HCT116 (cell line): ENCODE data around the gene FAM53B. TPM values are rescaled to one million over a fixed set of nuclear protein-coding genes. Genes with fewer than 3 reads are reported as not detected.

Source experiments
- ATAC-seq: fragments of 200-7000 bp; cut with Tn5 transposase; 2 replicates; pipeline ENCODE4 v1.9.1; 2020; ENCODE audit warnings: mild to moderate bottlenecking, moderate library complexity
- BruUV-seq: library from RNA; stranded (reverse); fragments of 400-500 nt; replicated peaks from 2 replicates; lab custom pipeline; 2021; lab: Mats Ljungman, UMichigan
- CTCF ChIA-PET: fragments of 300-600 bp; sonication (Branson Sonifier 250); formaldehyde crosslinking; loops from one replicate; lab custom pipeline; 2021; ENCODE audit warnings: antibody characterized with exemption; lab: Charles Lee
- POLR2A ChIA-PET: fragments of 300-600, 350-600 bp; sonication (Branson Sonifier 250); formaldehyde crosslinking; loops from one replicate; lab custom pipeline; 2021; ENCODE audit warnings: antibody characterized with exemption; lab: Charles Lee
- RAD21 ChIA-PET, 2 experiments: fragments of 300-600 bp; sonication (Branson Sonifier 250); formaldehyde crosslinking; loops; one replicate each; lab custom pipeline; 2023; ENCODE audit warnings: low total read pairs in 2 of 2; ENCODE audit not compliant: uncharacterized antibody in 2 of 2, unreplicated experiment in 2 of 2, low non-redundant PET in 1 of 2; lab: Charles Lee
- DNase-seq: peaks from one replicate; pipeline ENCODE4 v3.0.0-alpha.2; 2010; ENCODE audit warnings: low read depth, low spot score
- H2AFZ ChIP-seq: fragments of 200-600 bp; shearing (Covaris generic), sonication (generic); 2 replicates; pipeline ENCODE4 v1.6.1; 2017; ENCODE audit warnings: low read depth, mixed run types, mixed read lengths, antibody characterized with exemption, low read length; ENCODE audit not compliant: poor library complexity, severe bottlenecking
- H3K27ac ChIP-seq: 2 replicates; pipeline ENCODE4 v1.5.1; 2012; ENCODE audit warnings: low read depth, low read length
- H3K27me3 ChIP-seq: fragments of 200-600 bp; sonication (generic); 2 replicates; pipeline ENCODE4 v1.6.1; 2016; ENCODE audit warnings: mixed run types, low read length, mixed read lengths; ENCODE audit not compliant: insufficient read depth
- H3K36me3 ChIP-seq, 2 experiments: fragments of 200-500 bp in 1 of 2; fragments of 200-600 bp in 1 of 2; sonication (Bioruptor generic) in 1 of 2; sonication (generic) in 1 of 2; 2 replicates each; pipeline versions ENCODE4 v1.5.1 to v1.6.1; 2014 to 2016; ENCODE audit warnings: low read length in 2 of 2, inconsistent platforms in 1 of 2, mixed read lengths in 1 of 2, mixed run types in 1 of 2; ENCODE audit not compliant: insufficient read depth in 2 of 2, control insufficient read depth in 1 of 2
- H3K4me1 ChIP-seq, 2 experiments: fragments of 200-600 bp in 1 of 2; sonication (generic) in 1 of 2; 2 replicates each; pipeline versions ENCODE4 v1.5.1 to v1.6.1; 2012 to 2017; ENCODE audit warnings: low read length in 2 of 2, inconsistent platforms in 1 of 2, mild to moderate bottlenecking in 1 of 2, mixed read lengths in 1 of 2, mixed run types in 1 of 2, moderate library complexity in 1 of 2; ENCODE audit not compliant: insufficient read depth in 2 of 2, control insufficient read depth in 1 of 2
- H3K4me2 ChIP-seq: fragments of 200-600 bp; sonication (generic); 2 replicates; pipeline ENCODE4 v1.6.1; 2017; ENCODE audit warnings: mixed run types, low read length, mixed read lengths
- H3K4me3 ChIP-seq, 2 experiments: fragments of 200-600 bp in 1 of 2; sonication (generic) in 1 of 2; replicated peaks in 1 of 2; 2 replicates each; pipeline ENCODE4 v1.5.1; 2011 to 2016; ENCODE audit warnings: low read length in 2 of 2, control low read depth in 1 of 2, low read depth in 1 of 2, mild to moderate bottlenecking in 1 of 2, mixed read lengths in 1 of 2, mixed run types in 1 of 2
- H3K79me2 ChIP-seq: fragments of 200-600 bp; sonication (generic); 2 replicates; pipeline ENCODE4 v1.6.1; 2017; ENCODE audit warnings: mild to moderate bottlenecking, mixed run types, low read length, moderate library complexity, mixed read lengths; ENCODE audit not compliant: insufficient read depth
- H3K9ac ChIP-seq: fragments of 200-600 bp; sonication (generic); 2 replicates; pipeline ENCODE4 v1.6.1; 2016; ENCODE audit warnings: low read length, mixed read lengths
- H3K9me2 ChIP-seq: fragments of 200-600 bp; sonication (generic), shearing (Covaris generic); 2 replicates; pipeline ENCODE4 v1.6.1; 2017; ENCODE audit warnings: mixed run types, mild to moderate bottlenecking, moderate library complexity; ENCODE audit not compliant: insufficient read depth
- H3K9me3 ChIP-seq, 2 experiments: fragments of 200-500 bp in 1 of 2; fragments of 200-600 bp in 1 of 2; sonication (Bioruptor generic) in 1 of 2; sonication (generic) in 1 of 2; 2 replicates each; pipeline ENCODE4 v1.6.1; 2014 to 2017; ENCODE audit warnings: low read length in 2 of 2, mixed read lengths in 2 of 2, inconsistent platforms in 1 of 2, low read depth in 1 of 2, mild to moderate bottlenecking in 1 of 2, mixed run types in 1 of 2, moderate library complexity in 1 of 2; ENCODE audit not compliant: control insufficient read depth in 1 of 2, insufficient read depth in 1 of 2
- H4K20me1 ChIP-seq: fragments of 200-600 bp; sonication (generic), shearing (Covaris generic); 2 replicates; pipeline ENCODE4 v1.6.1; 2017; ENCODE audit warnings: mixed run types, mild to moderate bottlenecking, moderate library complexity; ENCODE audit not compliant: insufficient read depth
- CEBPB ChIP-seq: IDR thresholded peaks from 2 replicates; pipeline ENCODE4 v1.6.1; 2012; ENCODE audit warnings: low read depth
- ELF1 ChIP-seq: IDR thresholded peaks from 2 replicates; pipeline ENCODE4 v1.6.1; 2012; ENCODE audit warnings: low read depth, borderline replicate concordance
- EZH2 ChIP-seq: fragments of 200-600 bp; sonication (generic); IDR thresholded peaks from 2 replicates; pipeline ENCODE4 v1.6.1; 2017; ENCODE audit warnings: antibody characterized with exemption, mixed run types
- EZH2phosphoT487 ChIP-seq: fragments of 200-600 bp; IDR thresholded peaks from 2 replicates; pipeline ENCODE4 v1.6.1; 2018; ENCODE audit warnings: antibody characterized with exemption, borderline replicate concordance
- FOSL1 ChIP-seq: IDR thresholded peaks from 2 replicates; pipeline ENCODE4 v1.6.1; 2012; ENCODE audit warnings: low read depth
- JUND ChIP-seq: IDR thresholded peaks from 2 replicates; pipeline ENCODE4 v1.6.1; 2012
- POLR2AphosphoS5 ChIP-seq: IDR thresholded peaks from 2 replicates; pipeline ENCODE4 v1.6.1; 2011; ENCODE audit warnings: mild to moderate bottlenecking, low read depth, low read length, moderate library complexity
- RAD21 ChIP-seq: IDR thresholded peaks from 2 replicates; pipeline ENCODE4 v1.6.1; 2012; ENCODE audit warnings: low read depth, mild to moderate bottlenecking
- SIN3A ChIP-seq: IDR thresholded peaks from 2 replicates; pipeline ENCODE4 v1.6.1; 2012; ENCODE audit warnings: low read depth
- TCF7L2 ChIP-seq: IDR thresholded peaks from 2 replicates; pipeline ENCODE4 v1.7.0; 2011; ENCODE audit warnings: borderline replicate concordance, inconsistent platforms; ENCODE audit not compliant: insufficient read depth, insufficient read length; ENCODE audit errors: extremely low read depth
- YY1 ChIP-seq: IDR thresholded peaks from 2 replicates; pipeline ENCODE4 v1.6.1; 2011; ENCODE audit warnings: low read length, low read depth, moderate library complexity, mild to moderate bottlenecking; ENCODE audit not compliant: insufficient replicate concordance; ENCODE audit errors: extremely low read depth
- ZFX ChIP-seq: fragments of 450-650 bp; IDR thresholded peaks from 2 replicates; pipeline ENCODE4 v1.6.1; 2017
- ZNF274 ChIP-seq: fragments of 200-500 bp; sonication (Bioruptor generic); IDR thresholded peaks from 2 replicates; pipeline ENCODE4 v1.6.1; 2014; ENCODE audit warnings: mild to moderate bottlenecking, low read depth, low read length, inconsistent platforms
- intact Hi-C: fragments of 100-400 bp; cut with micrococcal nuclease; formaldehyde crosslinking; loops from 2 replicates; pipeline ENCODE4 v1.10.0; 2022
- total RNA-seq: library from RNA; stranded (reverse); gene quantifications from one replicate; pipeline ENCODE4 v1.2.1, GENCODE V29; 2021; ENCODE audit not compliant: unreplicated experiment
- TF ChIP-seq, protein P1 (sequence below): IDR thresholded peaks from 2 replicates; pipeline ENCODE4 v1.6.1; 2012
- TF ChIP-seq, protein P2 (sequence below), 3 experiments: fragments of 200-600 bp in 1 of 3; sonication (generic) in 1 of 3; IDR thresholded peaks in 2 of 3; conservative IDR thresholded peaks in 1 of 3; 2 replicates each; pipeline ENCODE4 v1.5.1; 2012 to 2017; ENCODE audit warnings: low read depth in 2 of 3, low read length in 2 of 3, antibody characterized with exemption in 1 of 3, borderline replicate concordance in 1 of 3, control low read depth in 1 of 3, mild to moderate bottlenecking in 1 of 3, mixed read lengths in 1 of 3, mixed run types in 1 of 3, moderate library complexity in 1 of 3; ENCODE audit not compliant: insufficient read depth in 1 of 3
- TF ChIP-seq, protein P3 (sequence below): IDR thresholded peaks from 2 replicates; pipeline ENCODE4 v1.6.1; 2012

Gene FAM53B
- total RNA-seq, 1 experiment from 2014 or later, result 19.6 TPM

DNA sequence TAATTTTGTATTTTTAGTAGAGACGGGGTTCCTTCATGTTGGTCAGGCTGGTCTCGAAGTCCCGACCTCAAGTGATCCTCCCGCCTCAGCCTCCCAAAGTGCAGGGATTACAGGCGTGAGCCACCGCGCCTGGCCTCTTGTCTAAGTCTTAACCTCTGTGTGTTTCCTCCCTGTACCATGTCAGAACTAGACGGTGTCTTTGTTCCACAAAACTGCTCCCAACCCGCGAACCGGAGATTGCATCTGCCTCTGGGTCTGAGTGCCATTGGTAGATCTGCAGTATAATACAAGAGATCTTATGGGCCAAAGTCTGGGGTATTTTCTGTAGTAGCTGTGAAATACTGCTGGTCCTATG is 48.8 kb upstream of the FAM53B start:
- TF ChIP-seq ZFX, result 0 out of 2 replicates have a peak, but pooled peaks have one; percentile 15
- no peak for TF ChIP-seq POLR2AphosphoS5
- ATAC-seq (no peak), DNase-seq (no peak)
- POLR2A ChIA-PET, result interaction anchor here (0.8 to 2.0 kb wide), 2 partner anchors 9 to 244 kb away, joined by 3 to 17 read pairs; partner anchors contain the start of gene ABRAXAS2
- CTCF ChIA-PET, result no interaction called here
- peak overlapping the region; percentile 83 for H3K27ac ChIP-seq
- no peaks in the 10 kb centered on the region for H3K9me3 ChIP-seq
- H3K4me1 ChIP-seq, result peaks cover 10 to 15% of the 10 kb centered on the region in 2 experiments; a peak in 3 of 4 replicates
- RAD21 ChIA-PET, result no interaction called here
- H3K9me2 ChIP-seq, result no peaks in the 10 kb centered on the region
- H2AFZ ChIP-seq, result no peak overlapping the region
- peak overlapping the region; percentile 91 for H3K4me2 ChIP-seq
- H3K4me3 ChIP-seq, result peak overlapping the region; percentile 100
- peak overlapping the region; percentile 100 for H3K9ac ChIP-seq
- BruUV-seq, result no TSS peak
- H3K27me3 ChIP-seq, result no peaks in the 10 kb centered on the region
- peaks cover 7 to 13% of the 10 kb centered on the region in 2 experiments; a peak in 3 of 4 replicates for H3K36me3 ChIP-seq
- intact Hi-C loops, result no loop called here
- peaks cover 37% of the 10 kb centered on the region for H3K79me2 ChIP-seq
- H4K20me1 ChIP-seq, result no peaks in the 10 kb centered on the region

DNA sequence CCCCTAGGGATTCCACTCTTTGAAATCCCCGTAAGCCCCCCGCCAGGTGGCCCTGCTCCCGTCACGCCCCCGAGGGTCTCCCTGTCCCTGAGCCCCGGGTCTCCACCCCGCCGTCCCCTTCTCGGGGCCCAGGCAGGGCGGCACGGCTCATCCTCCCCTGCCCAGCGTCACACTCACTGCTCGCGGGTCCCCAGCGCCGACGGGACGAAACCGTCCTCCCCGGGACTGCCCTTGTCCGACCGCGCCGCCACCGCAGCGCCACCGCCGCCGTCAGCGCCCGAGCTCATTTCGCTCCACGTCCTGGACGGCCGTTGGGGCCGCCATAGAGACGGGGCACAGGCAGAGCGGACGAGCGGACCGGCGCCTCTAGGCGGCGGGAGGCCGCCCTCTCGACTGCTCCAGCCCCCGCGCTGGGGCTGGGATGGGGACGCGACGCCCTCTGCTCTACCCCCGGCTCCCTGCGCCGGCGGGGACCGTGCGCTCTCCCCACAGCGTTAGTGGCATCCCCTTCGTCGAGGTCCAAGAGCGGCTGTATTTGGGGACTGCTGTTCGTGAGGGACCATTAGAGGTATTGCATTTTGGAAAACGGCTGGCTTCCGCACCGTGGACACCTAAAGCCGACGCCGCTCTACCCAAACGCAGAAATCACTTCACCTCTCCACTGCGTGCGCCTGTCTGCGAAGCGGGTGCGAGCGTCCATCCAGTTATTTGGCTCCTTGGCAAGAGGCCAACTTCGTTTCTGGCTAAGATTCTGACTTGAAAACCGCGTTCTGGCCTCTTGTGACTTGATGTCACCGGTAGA is 47.6 kb upstream of the FAM53B start, which contains the start of gene EEF1AKMT2:
EEF1AKMT2 (minus strand) TSS at position 341 of the 802 bp plus-strand sequence; CDS start at position 287, 54 bp downstream.
- no peaks in the 10 kb centered on the region for H3K27me3 ChIP-seq
- ChIA-PET CTCF (interaction anchor here (1.0 kb wide), 1 partner anchor 50 kb away, joined by 4 read pairs; no protein-coding TSS in a partner anchor), POLR2A (interaction anchor here (0.8 to 2.0 kb wide), 4 partner anchors 10 to 186 kb away, joined by 3 to 17 read pairs (median 6); partner anchors contain the start of gene ABRAXAS2), RAD21 (no interaction called here)
- peak within 1 kb of the TSS; percentile 91 for H3K4me2 ChIP-seq
- no peaks in the 10 kb centered on the region for H3K9me2 ChIP-seq
- BruUV-seq, result TSS peak; percentile 90
- H2AFZ ChIP-seq, result peak within 1 kb of the TSS; percentile 97
- peak; percentile 94 for ATAC-seq
- H3K79me2 ChIP-seq, result peaks cover 46% of the 10 kb centered on the region
- peaks cover 10 to 15% of the 10 kb centered on the region in 2 experiments; a peak in 3 of 4 replicates for H3K4me1 ChIP-seq
- H3K9ac ChIP-seq, result peak within 1 kb of the TSS; percentile 100
- no peaks in the 10 kb centered on the region for H3K9me3 ChIP-seq
- DNase-seq, result peak; percentile 86
- intact Hi-C loops, result no loop called here
- H3K4me3 ChIP-seq, result peak within 1 kb of the TSS; percentile 100
- peak within 1 kb of the TSS; percentile 83 for H3K27ac ChIP-seq
- no peaks in the 10 kb centered on the region for H4K20me1 ChIP-seq
- H3K36me3 ChIP-seq, result peaks cover 15 to 18% of the 10 kb centered on the region in 2 experiments
- TF ChIP-seq ELF1 (no peak; the same call in 1 of the 2 replicates), SIN3A (peak; percentile 95), ZFX (peak; percentile 93), ZNF274 (no peak), JUND (no peak; the same call in 1 of the 2 replicates), RAD21 (0 out of 2 replicates have a peak, but pooled peaks have one; percentile 9), EZH2phosphoT487 (no peak), TCF7L2 (peak; percentile 55), YY1 (peak; percentile 95), EZH2 (no peak), FOSL1 (no peak), CEBPB (no peak; the same call in 1 of the 2 replicates)
- TF ChIP-seq, protein P1, sequence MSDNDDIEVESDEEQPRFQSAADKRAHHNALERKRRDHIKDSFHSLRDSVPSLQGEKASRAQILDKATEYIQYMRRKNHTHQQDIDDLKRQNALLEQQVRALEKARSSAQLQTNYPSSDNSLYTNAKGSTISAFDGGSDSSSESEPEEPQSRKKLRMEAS, result peak; percentile 89
- TF ChIP-seq, protein P2, sequence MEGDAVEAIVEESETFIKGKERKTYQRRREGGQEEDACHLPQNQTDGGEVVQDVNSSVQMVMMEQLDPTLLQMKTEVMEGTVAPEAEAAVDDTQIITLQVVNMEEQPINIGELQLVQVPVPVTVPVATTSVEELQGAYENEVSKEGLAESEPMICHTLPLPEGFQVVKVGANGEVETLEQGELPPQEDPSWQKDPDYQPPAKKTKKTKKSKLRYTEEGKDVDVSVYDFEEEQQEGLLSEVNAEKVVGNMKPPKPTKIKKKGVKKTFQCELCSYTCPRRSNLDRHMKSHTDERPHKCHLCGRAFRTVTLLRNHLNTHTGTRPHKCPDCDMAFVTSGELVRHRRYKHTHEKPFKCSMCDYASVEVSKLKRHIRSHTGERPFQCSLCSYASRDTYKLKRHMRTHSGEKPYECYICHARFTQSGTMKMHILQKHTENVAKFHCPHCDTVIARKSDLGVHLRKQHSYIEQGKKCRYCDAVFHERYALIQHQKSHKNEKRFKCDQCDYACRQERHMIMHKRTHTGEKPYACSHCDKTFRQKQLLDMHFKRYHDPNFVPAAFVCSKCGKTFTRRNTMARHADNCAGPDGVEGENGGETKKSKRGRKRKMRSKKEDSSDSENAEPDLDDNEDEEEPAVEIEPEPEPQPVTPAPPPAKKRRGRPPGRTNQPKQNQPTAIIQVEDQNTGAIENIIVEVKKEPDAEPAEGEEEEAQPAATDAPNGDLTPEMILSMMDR (IDR thresholded peaks at IDR 0.05 in 2 of 3, conservative IDR thresholded peaks at IDR 0.05 in 1 of 3; ENCODE audit: borderline replicate concordance in 1 of 3, insufficient read depth in 1 of 3, low read depth in 2 of 3, low read length in 2 of 3), result peak in 1 of 3 experiments; percentile 39; a peak in 4 of 6 replicates
- TF ChIP-seq, protein P3, sequence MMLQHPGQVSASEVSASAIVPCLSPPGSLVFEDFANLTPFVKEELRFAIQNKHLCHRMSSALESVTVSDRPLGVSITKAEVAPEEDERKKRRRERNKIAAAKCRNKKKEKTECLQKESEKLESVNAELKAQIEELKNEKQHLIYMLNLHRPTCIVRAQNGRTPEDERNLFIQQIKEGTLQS, result no peak
